Panc1 (cell line): Measurements from ENCODE around the gene ACP4. TPM values are rescaled to one million over a fixed set of nuclear protein-coding genes. Genes with fewer than 3 reads are reported as not detected.

Experiments used
- ATAC-seq: fragments of 200-7000 bp; cut with Tn5 transposase; 2 replicates; pipeline ENCODE4 v1.9.1; 2020; ENCODE audit warnings: mild to moderate bottlenecking, moderate library complexity
- BruUV-seq: library from RNA; stranded (reverse); fragments of 400-500 nt; replicated peaks from 2 replicates; lab custom pipeline; 2021; lab: Mats Ljungman, UMichigan
- CTCF ChIA-PET: fragments of 300-600 bp; sonication (Branson Sonifier 250); formaldehyde crosslinking; loops from one replicate; lab custom pipeline; 2022; ENCODE audit warnings: antibody characterized with exemption; lab: Charles Lee
- POLR2A ChIA-PET: fragments of 300-600 bp; sonication (Branson Sonifier 250); formaldehyde crosslinking; loops from one replicate; lab custom pipeline; 2022; ENCODE audit warnings: antibody characterized with exemption; lab: Charles Lee
- DNase-seq: peaks from one replicate; pipeline ENCODE4 v3.0.0-alpha.2; 2010; ENCODE audit warnings: low read depth, low spot score
- H3K27ac ChIP-seq: 2 replicates; pipeline ENCODE4 v1.5.1; 2011; ENCODE audit warnings: mild to moderate bottlenecking, low read length, inconsistent platforms
- H3K27me3 ChIP-seq: fragments of 200-500 bp; sonication (Bioruptor generic); 2 replicates; pipeline ENCODE4 v1.6.0; 2014; ENCODE audit warnings: low read length, inconsistent platforms; ENCODE audit not compliant: control insufficient read depth, insufficient read depth
- H3K36me3 ChIP-seq: fragments of 200-500 bp; sonication (Bioruptor generic); 2 replicates; pipeline ENCODE4 v1.5.1; 2014; ENCODE audit warnings: inconsistent platforms, mild to moderate bottlenecking, low read length, moderate library complexity; ENCODE audit not compliant: control insufficient read depth, insufficient read depth
- H3K4me1 ChIP-seq: 2 replicates; pipeline ENCODE4 v1.5.1; 2011; ENCODE audit warnings: inconsistent platforms, mild to moderate bottlenecking, low read length, moderate library complexity; ENCODE audit not compliant: control insufficient read depth, insufficient read depth
- H3K4me3 ChIP-seq, 2 experiments: 2 replicates each; pipeline ENCODE4 v1.5.1; 2011 to 2012; ENCODE audit warnings: low read depth in 2 of 2, low read length in 2 of 2, mild to moderate bottlenecking in 2 of 2, inconsistent platforms in 1 of 2, moderate library complexity in 1 of 2
- H3K9me3 ChIP-seq: fragments of 200-500 bp; sonication (Bioruptor generic); 2 replicates; pipeline ENCODE4 v1.5.1; 2014; ENCODE audit warnings: low read depth, mild to moderate bottlenecking, inconsistent platforms, low read length, moderate library complexity; ENCODE audit not compliant: control insufficient read depth, insufficient read depth
- POLR2AphosphoS5 ChIP-seq: IDR thresholded peaks from 2 replicates; pipeline ENCODE4 v1.6.1; 2012; ENCODE audit warnings: mild to moderate bottlenecking, low read depth, low read length, moderate library complexity
- SIN3A ChIP-seq: IDR thresholded peaks from 2 replicates; pipeline ENCODE4 v1.6.1; 2012; ENCODE audit warnings: low read depth, mild to moderate bottlenecking, low read length, moderate library complexity, borderline replicate concordance; ENCODE audit not compliant: insufficient read depth
- TCF7L2 ChIP-seq: IDR thresholded peaks from 2 replicates; pipeline ENCODE4 v1.6.1; 2011; ENCODE audit warnings: mild to moderate bottlenecking, low read depth, low read length, inconsistent platforms
- in situ Hi-C: cut with HindIII; loops from 2 replicates; pipeline ENCODE4 v1.10.0; 2016; ENCODE audit warnings: low sequenced_read_pairs, low pct_unique_long_range_greater_than_20kb
- intact Hi-C: fragments of 100-400 bp; cut with micrococcal nuclease; formaldehyde crosslinking; loops from one replicate; pipeline ENCODE4 v1.10.0; 2022; ENCODE audit not compliant: unreplicated experiment
- total RNA-seq: library from RNA; stranded (reverse); gene quantifications from one replicate; pipeline ENCODE4 v1.2.1, GENCODE V29; 2021; ENCODE audit not compliant: unreplicated experiment
- TF ChIP-seq, protein P1 (sequence below), 2 experiments: IDR thresholded peaks; 2 replicates each; pipeline ENCODE4 v1.6.1; 2011 to 2012; ENCODE audit warnings: low read depth in 2 of 2, control low read depth in 1 of 2, low read length in 1 of 2, mild to moderate bottlenecking in 1 of 2, moderate library complexity in 1 of 2; ENCODE audit not compliant: insufficient read depth in 1 of 2
- TF ChIP-seq, protein P2 (sequence below): fragments of 450-650 bp; IDR thresholded peaks from 2 replicates; pipeline ENCODE4 v1.5.1; 2017; ENCODE audit warnings: mild to moderate bottlenecking

The ACP4 gene
- total RNA-seq, 1 experiment from 2014 or later, result not detected

GRCh38 chr19:50843205-50843604, 53.0 kb downstream of the ACP4 start:
- H3K9me3 ChIP-seq, result no peaks in the 10 kb centered on the region
- ATAC-seq (no peak), DNase-seq (no peak)
- in situ Hi-C loops (no loop called here), intact Hi-C loops (no loop called here)
- H3K4me3 ChIP-seq, result no peak overlapping the region
- H3K27me3 ChIP-seq, result peaks cover 2% of the 10 kb centered on the region; the same call in 1 of the 2 replicates
- no peak for TF ChIP-seq TCF7L2
- TF ChIP-seq SIN3A, result no peak
- TF ChIP-seq, protein P1, sequence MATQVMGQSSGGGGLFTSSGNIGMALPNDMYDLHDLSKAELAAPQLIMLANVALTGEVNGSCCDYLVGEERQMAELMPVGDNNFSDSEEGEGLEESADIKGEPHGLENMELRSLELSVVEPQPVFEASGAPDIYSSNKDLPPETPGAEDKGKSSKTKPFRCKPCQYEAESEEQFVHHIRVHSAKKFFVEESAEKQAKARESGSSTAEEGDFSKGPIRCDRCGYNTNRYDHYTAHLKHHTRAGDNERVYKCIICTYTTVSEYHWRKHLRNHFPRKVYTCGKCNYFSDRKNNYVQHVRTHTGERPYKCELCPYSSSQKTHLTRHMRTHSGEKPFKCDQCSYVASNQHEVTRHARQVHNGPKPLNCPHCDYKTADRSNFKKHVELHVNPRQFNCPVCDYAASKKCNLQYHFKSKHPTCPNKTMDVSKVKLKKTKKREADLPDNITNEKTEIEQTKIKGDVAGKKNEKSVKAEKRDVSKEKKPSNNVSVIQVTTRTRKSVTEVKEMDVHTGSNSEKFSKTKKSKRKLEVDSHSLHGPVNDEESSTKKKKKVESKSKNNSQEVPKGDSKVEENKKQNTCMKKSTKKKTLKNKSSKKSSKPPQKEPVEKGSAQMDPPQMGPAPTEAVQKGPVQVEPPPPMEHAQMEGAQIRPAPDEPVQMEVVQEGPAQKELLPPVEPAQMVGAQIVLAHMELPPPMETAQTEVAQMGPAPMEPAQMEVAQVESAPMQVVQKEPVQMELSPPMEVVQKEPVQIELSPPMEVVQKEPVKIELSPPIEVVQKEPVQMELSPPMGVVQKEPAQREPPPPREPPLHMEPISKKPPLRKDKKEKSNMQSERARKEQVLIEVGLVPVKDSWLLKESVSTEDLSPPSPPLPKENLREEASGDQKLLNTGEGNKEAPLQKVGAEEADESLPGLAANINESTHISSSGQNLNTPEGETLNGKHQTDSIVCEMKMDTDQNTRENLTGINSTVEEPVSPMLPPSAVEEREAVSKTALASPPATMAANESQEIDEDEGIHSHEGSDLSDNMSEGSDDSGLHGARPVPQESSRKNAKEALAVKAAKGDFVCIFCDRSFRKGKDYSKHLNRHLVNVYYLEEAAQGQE (IDR thresholded peaks at IDR 0.05; ENCODE audit: insufficient read depth in 1 of 2, low read depth in 2 of 2, low read length in 1 of 2), result no peak
- no peak for TF ChIP-seq POLR2AphosphoS5
- TF ChIP-seq, protein P2, sequence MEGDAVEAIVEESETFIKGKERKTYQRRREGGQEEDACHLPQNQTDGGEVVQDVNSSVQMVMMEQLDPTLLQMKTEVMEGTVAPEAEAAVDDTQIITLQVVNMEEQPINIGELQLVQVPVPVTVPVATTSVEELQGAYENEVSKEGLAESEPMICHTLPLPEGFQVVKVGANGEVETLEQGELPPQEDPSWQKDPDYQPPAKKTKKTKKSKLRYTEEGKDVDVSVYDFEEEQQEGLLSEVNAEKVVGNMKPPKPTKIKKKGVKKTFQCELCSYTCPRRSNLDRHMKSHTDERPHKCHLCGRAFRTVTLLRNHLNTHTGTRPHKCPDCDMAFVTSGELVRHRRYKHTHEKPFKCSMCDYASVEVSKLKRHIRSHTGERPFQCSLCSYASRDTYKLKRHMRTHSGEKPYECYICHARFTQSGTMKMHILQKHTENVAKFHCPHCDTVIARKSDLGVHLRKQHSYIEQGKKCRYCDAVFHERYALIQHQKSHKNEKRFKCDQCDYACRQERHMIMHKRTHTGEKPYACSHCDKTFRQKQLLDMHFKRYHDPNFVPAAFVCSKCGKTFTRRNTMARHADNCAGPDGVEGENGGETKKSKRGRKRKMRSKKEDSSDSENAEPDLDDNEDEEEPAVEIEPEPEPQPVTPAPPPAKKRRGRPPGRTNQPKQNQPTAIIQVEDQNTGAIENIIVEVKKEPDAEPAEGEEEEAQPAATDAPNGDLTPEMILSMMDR, result no peak
- H3K4me1 ChIP-seq, result no peaks in the 10 kb centered on the region
- no peaks in the 10 kb centered on the region for H3K36me3 ChIP-seq
- no TSS peak for BruUV-seq
- POLR2A ChIA-PET, result no interaction called here
- H3K27ac ChIP-seq, result no peak overlapping the region
- CTCF ChIA-PET, result interaction anchor here (0.7 kb wide), 1 partner anchor 58 kb away, joined by 7 read pairs; no protein-coding TSS in a partner anchor

GRCh38 chr19:50843701-50844221, 53.5 kb downstream of the ACP4 start:
- in situ Hi-C loops, result no loop called here
- no peaks in the 10 kb centered on the region for H3K4me1 ChIP-seq
- ATAC-seq (no peak), DNase-seq (no peak)
- H3K4me3 ChIP-seq, result no peak overlapping the region
- no peak overlapping the region for H3K27ac ChIP-seq
- BruUV-seq, result no TSS peak
- TF ChIP-seq SIN3A (no peak), POLR2AphosphoS5 (no peak), TCF7L2 (no peak)
- TF ChIP-seq, protein P1 (IDR thresholded peaks at IDR 0.05; ENCODE audit: insufficient read depth in 1 of 2, low read depth in 2 of 2, low read length in 1 of 2), result no peak
- TF ChIP-seq, protein P2, result no peak
- H3K27me3 ChIP-seq, result peaks cover 2% of the 10 kb centered on the region; the same call in 1 of the 2 replicates
- CTCF ChIA-PET, result interaction anchor here (0.7 kb wide), 1 partner anchor 57 kb away, joined by 7 read pairs; no protein-coding TSS in a partner anchor
- POLR2A ChIA-PET, result no interaction called here
- H3K36me3 ChIP-seq, result no peaks in the 10 kb centered on the region
- no peaks in the 10 kb centered on the region for H3K9me3 ChIP-seq
- intact Hi-C loops, result no loop called here
